Fibroblast of skin of right biceps (primary cell): ENCODE results near the gene PM20D2.
A peak's percentile ranks its signal among the peaks of the same experiment; 100 is the strongest.
"Not testable (repeated sequence)": the region's sequence is repeated elsewhere in the genome, so short reads cannot be mapped to it uniquely, and the experiment has no call there.

Source experiments
- DNase-seq: peaks from one replicate; pipeline ENCODE4 v3.0.0-alpha.2; 2013

Gene PM20D2, protein sequence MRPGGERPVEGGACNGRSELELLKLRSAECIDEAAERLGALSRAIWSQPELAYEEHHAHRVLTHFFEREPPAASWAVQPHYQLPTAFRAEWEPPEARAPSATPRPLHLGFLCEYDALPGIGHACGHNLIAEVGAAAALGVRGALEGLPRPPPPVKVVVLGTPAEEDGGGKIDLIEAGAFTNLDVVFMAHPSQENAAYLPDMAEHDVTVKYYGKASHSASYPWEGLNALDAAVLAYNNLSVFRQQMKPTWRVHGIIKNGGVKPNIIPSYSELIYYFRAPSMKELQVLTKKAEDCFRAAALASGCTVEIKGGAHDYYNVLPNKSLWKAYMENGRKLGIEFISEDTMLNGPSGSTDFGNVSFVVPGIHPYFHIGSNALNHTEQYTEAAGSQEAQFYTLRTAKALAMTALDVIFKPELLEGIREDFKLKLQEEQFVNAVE

DNA sequence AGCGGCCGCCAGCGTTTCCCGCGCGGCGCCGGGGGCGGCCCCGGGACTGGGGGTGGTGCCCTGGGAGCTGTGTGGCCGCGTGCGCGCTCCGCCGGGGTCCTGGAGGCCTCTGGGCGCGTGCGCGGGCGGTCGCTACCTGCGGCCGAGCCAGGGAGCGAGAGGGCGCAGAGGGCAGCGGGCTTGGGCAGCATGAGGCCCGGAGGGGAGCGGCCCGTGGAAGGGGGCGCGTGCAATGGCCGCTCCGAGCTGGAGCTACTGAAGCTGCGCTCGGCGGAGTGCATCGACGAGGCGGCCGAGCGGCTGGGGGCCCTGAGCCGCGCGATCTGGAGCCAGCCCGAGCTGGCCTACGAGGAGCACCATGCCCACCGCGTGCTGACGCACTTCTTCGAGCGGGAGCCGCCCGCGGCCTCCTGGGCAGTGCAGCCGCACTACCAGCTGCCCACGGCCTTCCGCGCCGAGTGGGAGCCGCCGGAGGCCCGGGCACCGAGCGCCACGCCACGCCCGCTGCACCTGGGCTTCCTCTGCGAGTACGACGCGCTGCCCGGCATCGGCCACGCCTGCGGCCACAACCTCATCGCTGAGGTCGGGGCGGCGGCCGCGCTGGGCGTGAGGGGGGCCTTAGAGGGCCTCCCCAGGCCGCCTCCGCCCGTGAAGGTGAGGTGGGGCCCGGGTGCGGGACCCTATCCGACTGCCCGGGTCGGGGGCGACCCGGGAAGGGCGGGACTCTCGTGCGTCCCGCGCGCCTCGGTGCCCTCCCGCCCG, at the start of gene PM20D2:
Gene PM20D2, plus strand, starts transcription at position 100 of the 762 bp plus-strand sequence. Its CDS starts 90 bp downstream, at position 190.
- peak; percentile 45 for DNase-seq

DNA sequence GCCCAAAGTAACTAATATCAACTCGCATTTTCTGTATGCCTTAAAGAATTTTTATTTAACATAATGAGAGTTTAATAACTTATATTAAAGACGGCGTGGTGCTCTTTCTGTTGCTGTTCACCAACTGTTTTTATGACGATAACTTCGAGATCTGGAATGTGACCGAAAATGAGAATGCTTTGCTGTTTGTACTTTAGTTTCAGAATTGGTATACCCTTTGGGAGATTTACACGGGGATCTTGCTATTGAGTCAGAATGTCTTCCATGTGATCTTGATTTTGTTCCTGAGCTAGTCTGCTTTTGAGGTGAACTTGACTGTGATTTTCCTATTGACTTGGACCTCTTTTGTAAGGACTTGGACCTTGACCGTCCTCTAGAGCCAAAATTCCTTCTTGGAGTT, 47.4 kb upstream of the PM20D2 start:
- DNase-seq: no peak

- no peak for DNase-seq
Measured at GRCh38 chr6:89100114-89100513, 45.7 kb upstream of the PM20D2 start.

DNA sequence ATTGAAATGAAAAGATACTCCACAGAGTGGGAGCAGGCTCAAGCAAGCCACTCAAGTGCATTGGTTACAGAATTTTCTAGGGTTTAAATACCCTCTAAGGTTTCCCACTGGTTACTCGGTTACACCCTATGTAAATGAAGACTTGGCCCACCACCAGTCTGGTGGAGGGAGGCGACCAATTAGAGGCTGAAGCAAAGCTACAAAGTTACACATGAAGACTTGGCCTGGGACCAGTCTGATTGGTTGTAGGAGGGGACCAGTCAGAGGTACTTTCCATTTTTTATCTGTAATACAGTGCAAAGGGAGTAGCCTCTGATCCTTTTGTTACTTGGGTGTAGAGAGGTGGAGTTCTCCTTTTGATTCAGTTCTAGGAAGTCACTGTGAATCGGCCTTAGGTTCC, 35.6 kb upstream of the PM20D2 start:
- no peak for DNase-seq

DNA sequence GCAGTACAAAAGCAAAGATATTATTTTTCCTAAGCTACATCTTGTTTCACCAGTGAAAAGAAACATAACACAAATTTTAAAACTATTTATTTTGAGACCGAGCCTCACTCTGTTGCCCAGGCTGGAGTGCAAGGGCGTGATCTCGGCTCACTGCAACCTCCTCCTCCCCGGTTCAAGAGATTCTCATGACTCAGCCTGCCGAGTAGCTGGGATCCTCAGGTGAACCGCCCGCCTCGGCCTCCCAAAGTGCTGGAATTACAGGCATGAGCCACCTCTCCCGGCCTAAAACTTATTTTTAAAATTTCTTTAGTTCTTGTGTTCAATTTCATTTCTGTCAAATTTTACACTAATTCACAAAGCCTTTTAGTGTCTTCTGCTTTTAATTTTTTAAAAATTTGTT, 33.9 kb upstream of the PM20D2 start:
- DNase-seq: no peak

- DNase-seq: no peak
Measured at GRCh38 chr6:89116702-89117101, 29.2 kb upstream of the PM20D2 start.

- DNase-seq: peak; percentile 55
Measured at GRCh38 chr6:89117211-89118108, 28.4 kb upstream of the PM20D2 start, which contains the start of gene SRSF12. SRSF12 (minus strand) TSS chr6:89118071; CDS start chr6:89117887, 184 bp downstream.

DNA sequence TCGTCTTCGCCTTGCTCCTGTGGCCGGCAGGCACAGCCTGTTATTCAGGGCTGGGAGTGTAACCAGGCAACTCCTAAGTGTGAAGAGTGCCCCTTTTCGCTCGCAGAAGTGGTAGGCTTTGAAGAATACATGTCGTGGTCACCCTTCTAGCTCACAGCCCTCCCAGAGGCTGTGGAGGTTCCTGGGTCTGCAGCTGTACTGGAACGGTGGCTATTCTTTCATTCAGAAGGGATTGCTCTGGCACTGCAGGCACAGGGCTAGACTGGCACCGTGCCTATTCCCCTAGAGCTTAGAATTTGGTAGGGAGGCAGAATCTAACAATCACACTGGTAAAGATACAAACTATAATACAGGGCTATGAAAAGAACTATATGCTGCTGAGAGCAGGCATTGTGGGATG, 26.9 kb upstream of the PM20D2 start:
- no peak for DNase-seq

DNA sequence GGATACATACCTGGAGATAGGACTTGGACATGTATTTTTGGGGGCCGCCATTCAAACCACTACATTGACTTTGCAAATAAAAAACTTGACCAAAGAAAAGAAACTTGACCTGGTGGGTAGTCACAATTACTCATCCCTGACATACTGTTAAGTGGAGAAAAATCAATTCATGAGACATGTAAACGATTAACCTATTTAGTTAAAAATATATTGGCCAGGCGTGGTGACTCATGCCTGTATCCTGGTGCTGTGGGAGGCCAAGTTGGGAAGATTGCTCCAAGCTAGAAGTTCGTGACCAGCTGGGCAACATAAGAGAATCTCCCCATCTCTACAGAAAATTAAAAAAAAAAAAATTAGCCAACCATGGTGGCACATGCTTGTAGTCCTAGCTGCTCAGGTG, 25.5 kb upstream of the PM20D2 start:
- DNase-seq: no peak

DNA sequence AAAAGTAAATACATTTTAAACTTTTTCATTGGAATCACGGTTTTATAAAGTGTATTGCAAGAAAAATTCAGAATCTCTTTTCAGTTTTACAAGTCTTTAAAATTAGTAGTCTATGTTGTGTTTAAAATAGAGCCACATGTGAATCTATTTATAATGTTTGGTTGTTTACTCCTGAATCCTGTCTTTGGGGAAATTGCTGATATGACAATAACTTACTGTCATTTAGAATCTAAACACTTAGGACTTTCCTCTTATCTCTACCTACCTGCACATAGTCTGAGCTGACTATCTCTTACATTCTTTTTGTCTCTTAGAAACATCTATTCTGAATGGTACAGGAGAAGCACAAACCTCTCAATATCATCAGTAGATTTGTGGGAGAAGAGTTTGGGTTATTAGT, 23.9 kb upstream of the PM20D2 start:
- no peak for DNase-seq

GRCh38 chr6:89122625-89123024, 23.2 kb upstream of the PM20D2 start:
- peak; percentile 31 for DNase-seq

DNA sequence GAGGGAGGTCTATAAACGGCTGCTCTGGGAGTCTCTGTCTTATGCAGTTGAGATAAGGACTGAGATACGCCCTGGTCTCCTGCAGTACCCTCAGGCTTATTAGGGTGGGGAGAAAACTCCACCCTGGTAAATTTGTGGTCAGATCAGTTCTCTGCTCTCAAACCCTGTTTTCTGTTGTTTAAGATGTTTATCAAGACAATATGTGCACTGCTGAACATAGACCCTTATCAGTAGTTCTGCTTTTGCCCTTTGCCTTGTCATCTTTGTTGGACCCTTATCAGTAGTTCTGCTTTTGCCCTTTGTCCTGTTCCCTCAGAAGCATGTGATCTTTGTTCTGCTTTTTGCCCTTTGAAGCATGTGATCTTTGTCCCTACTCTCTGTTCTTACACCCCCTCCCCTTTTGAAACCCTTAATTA, 17.6 kb upstream of the PM20D2 start:
- DNase-seq: not testable (repeated sequence)

DNA sequence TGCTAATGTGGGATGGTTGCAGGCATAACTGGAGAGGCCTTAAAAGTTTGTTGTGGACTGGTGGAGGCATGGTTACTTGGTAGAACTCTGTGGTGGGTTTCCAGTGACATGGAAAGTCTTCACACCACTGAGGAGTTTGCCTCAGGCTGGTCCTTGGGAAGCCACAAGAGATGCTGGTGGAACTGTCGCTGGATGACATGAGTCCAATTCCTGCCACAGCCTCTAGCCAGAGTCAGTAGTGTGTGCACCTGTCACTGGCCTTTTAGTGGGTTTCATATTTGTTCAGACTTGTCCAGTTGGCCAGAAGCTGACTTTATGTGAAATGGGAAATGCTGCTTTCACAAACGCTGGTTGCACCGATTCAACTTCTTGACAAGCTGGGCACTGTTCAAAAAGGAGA, 14.3 kb upstream of the PM20D2 start:
- no peak for DNase-seq

DNA sequence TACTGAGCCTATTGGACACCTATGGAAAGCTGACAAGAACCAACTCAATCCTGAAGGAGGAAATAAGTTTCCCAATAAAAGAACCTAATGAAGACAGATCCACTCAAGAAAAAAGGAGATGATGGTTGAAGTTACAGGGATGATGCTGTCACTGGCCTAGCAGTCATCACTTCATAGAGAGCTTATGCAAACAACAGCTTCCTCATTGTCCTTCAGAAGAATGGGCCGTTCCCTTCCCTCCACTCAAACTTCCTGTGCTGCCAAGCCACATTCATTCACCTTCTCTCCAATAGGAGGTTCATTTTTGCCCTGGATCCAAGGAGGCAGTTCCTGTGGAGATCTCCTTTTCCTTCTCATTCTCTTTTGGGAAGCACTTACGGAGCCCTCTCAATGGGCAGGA, 13.8 kb upstream of the PM20D2 start:
- DNase-seq: no peak

DNA sequence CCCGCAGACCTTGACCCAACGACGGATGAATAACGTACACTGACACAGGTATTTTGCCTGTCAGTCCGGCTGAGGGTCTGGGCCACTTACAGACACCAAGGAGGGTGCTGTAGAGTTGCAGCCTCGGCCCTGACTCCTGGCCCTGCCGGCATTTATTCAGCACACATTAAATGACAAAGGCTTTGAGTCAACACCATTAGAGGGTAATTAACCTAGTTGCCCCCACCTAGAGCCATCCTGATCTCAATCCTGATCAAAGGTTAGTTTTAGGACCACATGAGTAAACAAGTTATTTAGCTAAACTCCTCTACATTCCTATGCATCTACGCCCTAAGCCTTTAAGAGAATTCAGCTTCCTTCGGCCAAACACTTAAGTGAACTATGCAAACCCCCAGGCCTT, 11.9 kb upstream of the PM20D2 start:
- DNase-seq: no peak

DNA sequence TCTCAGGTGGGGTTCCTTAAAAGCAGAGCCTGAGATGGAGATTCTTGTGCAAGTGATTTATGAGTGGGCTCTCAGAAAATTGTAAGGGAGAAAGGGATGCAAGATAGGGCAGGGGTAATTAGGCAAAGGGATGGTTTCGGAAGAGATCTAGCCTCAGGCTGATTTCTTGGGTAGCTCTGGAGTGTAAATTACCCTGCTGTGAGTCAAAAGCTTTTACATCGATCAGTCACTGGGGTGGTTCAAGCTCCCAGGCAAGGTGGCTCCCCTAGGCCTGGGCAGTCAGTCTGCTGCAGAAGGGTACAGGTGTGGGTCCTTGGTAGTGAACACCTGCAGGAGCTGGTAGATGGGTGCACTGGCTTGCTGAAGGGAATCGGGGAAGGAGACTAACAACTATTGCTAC, 11.1 kb upstream of the PM20D2 start:
- DNase-seq: no peak

- DNase-seq: no peak
Measured at GRCh38 chr6:89138173-89138572, 7.7 kb upstream of the PM20D2 start.

- peak; percentile 24 for DNase-seq
Measured at GRCh38 chr6:89139509-89140346, 6.1 kb upstream of the PM20D2 start.

GRCh38 chr6:89140347-89141156, 5.3 kb upstream of the PM20D2 start:
- DNase-seq: peak; percentile 40

GRCh38 chr6:89144354-89144906, 1.4 kb upstream of the PM20D2 start:
- DNase-seq: peak; percentile 49
